GM18907 (cell line): ENCODE results near the gene PLG.
"Not testable (repeated sequence)": the region's sequence is repeated elsewhere in the genome, so short reads cannot be mapped to it uniquely, and the experiment has no call there.

Experiments used
- ATAC-seq: cut with Tn5 transposase; IDR thresholded peaks from one replicate; pipeline ENCODE4 v1.9.1; 2021; ENCODE audit warnings: mild to moderate bottlenecking, moderate library complexity; ENCODE audit not compliant: unreplicated experiment

PLG gene

GRCh38 chr6:160774399-160774798, 72.4 kb downstream of the PLG start:
- ATAC-seq = no peak

GRCh38 chr6:160775792-160776580, 73.9 kb downstream of the PLG start:
- ATAC-seq = peak; percentile 62

- ATAC-seq = not testable (repeated sequence)
These were observed 77.1 kb downstream of the PLG start for GRCh38 chr6:160779095-160779494.

- ATAC-seq = not testable (repeated sequence)
These were observed 78.6 kb downstream of the PLG start for GRCh38 chr6:160780656-160781055.

- ATAC-seq = peak; percentile 50
These were observed 79.3 kb downstream of the PLG start for GRCh38 chr6:160781298-160781697.

GRCh38 chr6:160782228-160782627, 80.2 kb downstream of the PLG start:
- ATAC-seq = no peak

- ATAC-seq = no peak
These were observed 81.7 kb downstream of the PLG start for GRCh38 chr6:160783741-160784140.

GRCh38 chr6:160788126-160788525, 86.1 kb downstream of the PLG start:
- not testable (repeated sequence) for ATAC-seq

- no peak for ATAC-seq
These were observed 86.8 kb downstream of the PLG start for GRCh38 chr6:160788806-160789205.

- ATAC-seq = no peak
These were observed 87.4 kb downstream of the PLG start for GRCh38 chr6:160789263-160790027.

- peak; percentile 39 for ATAC-seq
These were observed 88.2 kb downstream of the PLG start for GRCh38 chr6:160790028-160790792.

- peak; percentile 83 for ATAC-seq
These were observed 89.4 kb downstream of the PLG start for GRCh38 chr6:160791459-160791858.

- ATAC-seq = peak; percentile 53
These were observed 90.0 kb downstream of the PLG start for GRCh38 chr6:160791981-160792418.

- ATAC-seq = no peak
These were observed 90.7 kb downstream of the PLG start for GRCh38 chr6:160792708-160793107.

GRCh38 chr6:160793652-160794051, 91.6 kb downstream of the PLG start:
- ATAC-seq = no peak

- no peak for ATAC-seq
These were observed 93.7 kb downstream of the PLG start for GRCh38 chr6:160795721-160796120.

GRCh38 chr6:160798625-160799024, 96.6 kb downstream of the PLG start:
- ATAC-seq = no peak

GRCh38 chr6:160799801-160800506, 97.9 kb downstream of the PLG start:
- ATAC-seq = no peak

- no peak for ATAC-seq
These were observed 99.4 kb downstream of the PLG start for GRCh38 chr6:160801418-160801817.

- ATAC-seq = not testable (repeated sequence)
These were observed 100.0 kb downstream of the PLG start for GRCh38 chr6:160802049-160802448.
